DND-41 (cell line): ENCODE data around the gene HOXC5.

Source experiments
- ATAC-seq: fragments of 200-7000 bp; cut with Tn5 transposase; 3 replicates; pipeline ENCODE4 v1.9.1; 2021; ENCODE audit warnings: low read depth; ENCODE audit not compliant: insufficient read depth
- DNase-seq: peaks from one replicate; pipeline ENCODE4 v3.0.0-alpha.2; 2020
- H2AFZ ChIP-seq: 2 replicates; pipeline ENCODE4 v1.6.0; 2012; ENCODE audit warnings: low read depth, low read length
- H3K27ac ChIP-seq: 2 replicates; pipeline ENCODE4 v1.5.1; 2012; ENCODE audit warnings: low read length, inconsistent platforms
- H3K27me3 ChIP-seq: fragments of 200-600 bp; sonication (generic); 2 replicates; pipeline ENCODE4 v1.6.0; 2012; ENCODE audit warnings: low read length, mild to moderate bottlenecking, inconsistent platforms; ENCODE audit not compliant: insufficient read depth, poor library complexity
- H3K36me3 ChIP-seq: 2 replicates; pipeline ENCODE4 v1.5.1; 2012; ENCODE audit warnings: low read length, inconsistent platforms; ENCODE audit not compliant: insufficient read depth
- H3K4me1 ChIP-seq: 2 replicates; pipeline ENCODE4 v1.5.1; 2012; ENCODE audit warnings: mild to moderate bottlenecking, low read length; ENCODE audit not compliant: insufficient read depth
- H3K4me2 ChIP-seq: 2 replicates; pipeline ENCODE4 v1.6.0; 2012; ENCODE audit warnings: mild to moderate bottlenecking, moderate library complexity, low read length, inconsistent platforms; ENCODE audit not compliant: insufficient read depth
- H3K4me3 ChIP-seq, 2 experiments: fragments of 200-600 bp in 1 of 2; shearing (Covaris generic) in 1 of 2; 2 replicates each; pipeline ENCODE4 v1.5.1; 2012 to 2016; ENCODE audit warnings: inconsistent platforms in 2 of 2, low read length in 2 of 2, mild to moderate bottlenecking in 2 of 2, low read depth in 1 of 2, moderate library complexity in 1 of 2
- H3K79me2 ChIP-seq: 2 replicates; pipeline ENCODE4 v1.6.0; 2012; ENCODE audit warnings: low read length, inconsistent platforms; ENCODE audit not compliant: insufficient read depth
- H3K9ac ChIP-seq: 2 replicates; pipeline ENCODE4 v1.6.0; 2012; ENCODE audit warnings: low read depth, mild to moderate bottlenecking, inconsistent platforms, low read length, moderate library complexity
- H3K9me3 ChIP-seq: 2 replicates; pipeline ENCODE4 v1.5.1; 2012; ENCODE audit warnings: low read length, moderate library complexity, mild to moderate bottlenecking, inconsistent platforms; ENCODE audit not compliant: insufficient read depth, severe bottlenecking
- H4K20me1 ChIP-seq: 2 replicates; pipeline ENCODE4 v1.6.0; 2012; ENCODE audit warnings: low read length; ENCODE audit not compliant: insufficient read depth
- EZH2 ChIP-seq: IDR thresholded peaks from 3 replicates; pipeline ENCODE4 v1.6.1; 2012; ENCODE audit warnings: borderline replicate concordance, low read depth, mild to moderate bottlenecking, moderate library complexity, low read length, inconsistent platforms; ENCODE audit not compliant: severe bottlenecking
- TF ChIP-seq, protein P1 (sequence below): IDR thresholded peaks from 2 replicates; pipeline ENCODE4 v1.5.1; 2012; ENCODE audit warnings: borderline replicate concordance, low read length, moderate library complexity, mild to moderate bottlenecking; ENCODE audit not compliant: poor library complexity, severe bottlenecking; ENCODE audit errors: extremely low read depth

Gene HOXC5

DNA sequence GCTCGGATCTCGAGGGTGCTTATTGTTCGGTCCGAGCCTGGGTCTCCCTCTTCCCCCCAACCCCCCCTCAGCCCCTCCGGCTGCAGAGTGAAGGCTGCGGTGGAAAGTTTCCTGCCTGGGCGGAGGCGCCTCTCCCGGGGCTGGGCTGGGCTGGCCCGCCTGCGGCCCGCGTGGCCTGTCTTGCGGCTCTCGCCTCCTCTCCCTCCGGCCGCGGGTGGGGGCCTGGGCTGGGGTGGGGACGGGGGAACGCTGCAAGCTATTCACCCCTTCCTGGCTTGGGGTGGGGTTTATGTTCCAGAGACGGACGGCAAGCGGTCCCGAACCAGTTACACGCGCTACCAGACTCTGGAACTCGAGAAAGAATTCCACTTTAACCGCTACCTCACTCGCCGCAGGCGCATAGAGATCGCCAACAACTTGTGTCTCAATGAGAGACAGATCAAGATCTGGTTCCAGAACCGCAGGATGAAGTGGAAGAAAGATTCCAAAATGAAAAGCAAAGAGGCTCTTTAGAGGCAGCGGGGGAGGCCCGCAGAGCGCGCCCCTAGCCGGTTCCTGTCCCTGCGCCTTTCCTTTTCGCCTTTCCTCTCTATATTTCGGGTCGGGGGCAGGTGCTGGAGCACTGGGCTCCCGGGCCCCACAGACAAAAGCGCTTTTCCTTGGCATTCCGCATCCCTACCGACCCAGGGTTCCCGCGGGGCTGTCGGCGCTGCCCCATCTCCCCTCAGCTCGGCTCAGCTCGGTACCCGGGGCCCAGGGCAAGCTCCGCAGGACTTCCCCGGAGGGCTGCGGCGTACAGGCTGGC is 1.3 kb downstream of the HOXC5 start:
- Histone ChIP-seq H3K27me3 (peaks cover 22% of the 10 kb centered on the region), H3K36me3 (no peaks in the 10 kb centered on the region), H2AFZ (no peak overlapping the region), H4K20me1 (no peaks in the 10 kb centered on the region), H3K4me3 (no peak overlapping the region), H3K9me3 (no peaks in the 10 kb centered on the region), H3K79me2 (no peaks in the 10 kb centered on the region), H3K4me2 (no peak overlapping the region), H3K27ac (no peak overlapping the region), H3K9ac (no peak overlapping the region), H3K4me1 (no peaks in the 10 kb centered on the region)
- TF ChIP-seq, protein P1, sequence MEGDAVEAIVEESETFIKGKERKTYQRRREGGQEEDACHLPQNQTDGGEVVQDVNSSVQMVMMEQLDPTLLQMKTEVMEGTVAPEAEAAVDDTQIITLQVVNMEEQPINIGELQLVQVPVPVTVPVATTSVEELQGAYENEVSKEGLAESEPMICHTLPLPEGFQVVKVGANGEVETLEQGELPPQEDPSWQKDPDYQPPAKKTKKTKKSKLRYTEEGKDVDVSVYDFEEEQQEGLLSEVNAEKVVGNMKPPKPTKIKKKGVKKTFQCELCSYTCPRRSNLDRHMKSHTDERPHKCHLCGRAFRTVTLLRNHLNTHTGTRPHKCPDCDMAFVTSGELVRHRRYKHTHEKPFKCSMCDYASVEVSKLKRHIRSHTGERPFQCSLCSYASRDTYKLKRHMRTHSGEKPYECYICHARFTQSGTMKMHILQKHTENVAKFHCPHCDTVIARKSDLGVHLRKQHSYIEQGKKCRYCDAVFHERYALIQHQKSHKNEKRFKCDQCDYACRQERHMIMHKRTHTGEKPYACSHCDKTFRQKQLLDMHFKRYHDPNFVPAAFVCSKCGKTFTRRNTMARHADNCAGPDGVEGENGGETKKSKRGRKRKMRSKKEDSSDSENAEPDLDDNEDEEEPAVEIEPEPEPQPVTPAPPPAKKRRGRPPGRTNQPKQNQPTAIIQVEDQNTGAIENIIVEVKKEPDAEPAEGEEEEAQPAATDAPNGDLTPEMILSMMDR, result no peak
- ATAC-seq (no peak), DNase-seq (no peak)

DNA sequence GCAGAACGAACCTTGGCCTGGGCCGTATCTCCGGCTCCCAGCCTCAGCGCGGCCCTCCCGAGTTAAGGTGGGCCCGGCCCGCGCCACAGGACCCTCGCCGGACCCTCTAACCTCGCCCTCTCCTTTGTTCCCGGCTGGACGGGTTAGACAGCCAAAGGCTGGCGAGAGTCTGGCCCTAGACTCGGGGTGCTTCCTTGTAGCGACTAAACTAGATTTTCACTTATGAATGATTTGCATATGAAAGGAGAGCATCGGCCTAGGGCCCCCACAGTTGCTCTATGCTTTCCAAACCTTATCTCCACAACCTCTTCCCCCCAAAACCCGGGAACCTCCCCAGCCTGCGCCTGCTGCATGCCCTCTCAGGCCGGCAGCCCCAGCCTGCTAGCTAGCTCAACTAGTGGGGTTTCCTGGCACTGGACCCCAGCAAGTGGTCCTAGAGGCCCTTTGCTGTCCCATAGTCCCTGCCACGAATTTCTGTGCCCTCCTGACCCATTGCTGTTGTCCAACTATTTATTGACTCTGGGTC is 2.0 kb downstream of the HOXC5 start:
- Histone ChIP-seq H3K36me3 (no peaks in the 10 kb centered on the region), H2AFZ (no peak overlapping the region), H3K9ac (no peak overlapping the region), H3K79me2 (no peaks in the 10 kb centered on the region), H3K27me3 (peaks cover 29% of the 10 kb centered on the region), H4K20me1 (no peaks in the 10 kb centered on the region), H3K4me3 (no peak overlapping the region), H3K4me1 (no peaks in the 10 kb centered on the region), H3K27ac (no peak overlapping the region), H3K4me2 (no peak overlapping the region), H3K9me3 (no peaks in the 10 kb centered on the region)
- TF ChIP-seq, protein P1, result no peak
- no peak for TF ChIP-seq EZH2
- ATAC-seq (no peak), DNase-seq (no peak)

DNA sequence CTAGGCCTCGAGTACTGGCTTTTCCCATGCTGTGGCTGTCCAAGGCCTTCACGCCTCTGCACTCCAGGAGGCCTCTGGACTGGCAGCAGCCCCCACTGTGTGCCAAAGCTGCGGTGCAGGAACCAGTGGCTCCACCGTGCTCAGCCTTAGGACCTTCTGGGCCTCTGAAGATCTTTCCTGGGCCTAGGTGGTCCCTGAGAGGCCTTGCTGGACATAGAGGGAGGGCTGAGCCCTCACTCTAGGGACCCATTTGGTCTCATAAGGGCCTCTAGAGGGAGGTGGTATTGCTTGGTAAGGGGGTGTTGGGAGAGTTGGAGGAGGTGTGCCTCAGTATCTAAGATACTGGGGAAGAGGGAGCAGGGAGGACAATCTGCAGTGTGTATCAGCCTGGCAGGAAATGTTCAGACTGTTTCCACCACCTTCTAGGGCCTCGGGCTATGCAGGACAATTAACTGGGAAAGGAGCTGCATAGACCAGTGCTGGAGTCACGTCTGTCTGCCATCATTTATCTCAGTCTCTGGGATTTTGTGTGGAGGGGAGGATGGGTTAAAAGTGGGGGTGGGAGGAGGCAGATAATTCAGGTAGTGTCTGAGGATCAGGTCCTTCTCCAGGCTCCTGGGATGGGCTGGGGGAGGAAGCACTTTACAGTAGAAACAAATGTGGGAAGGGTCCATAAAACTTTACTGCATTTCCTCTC is 2.9 kb downstream of the HOXC5 start:
- Histone ChIP-seq H3K27me3 (peaks cover 36% of the 10 kb centered on the region), H3K9me3 (no peaks in the 10 kb centered on the region), H2AFZ (no peak overlapping the region), H3K27ac (no peak overlapping the region), H4K20me1 (no peaks in the 10 kb centered on the region), H3K4me2 (no peak overlapping the region), H3K4me1 (no peaks in the 10 kb centered on the region), H3K79me2 (no peaks in the 10 kb centered on the region), H3K36me3 (no peaks in the 10 kb centered on the region), H3K4me3 (no peak overlapping the region), H3K9ac (no peak overlapping the region)
- DNase-seq (no peak), ATAC-seq (no peak)
- TF ChIP-seq, protein P1, result no peak
- TF ChIP-seq EZH2, result no peak
